ENCODE measurements around the gene AGAP2. TPM values are rescaled to one million over a fixed set of nuclear protein-coding genes. Genes with fewer than 3 reads are reported as not detected.

Gene AGAP2
- total RNA-seq, 1 experiment from 2014 or later, result 5.3 TPM

DNA sequence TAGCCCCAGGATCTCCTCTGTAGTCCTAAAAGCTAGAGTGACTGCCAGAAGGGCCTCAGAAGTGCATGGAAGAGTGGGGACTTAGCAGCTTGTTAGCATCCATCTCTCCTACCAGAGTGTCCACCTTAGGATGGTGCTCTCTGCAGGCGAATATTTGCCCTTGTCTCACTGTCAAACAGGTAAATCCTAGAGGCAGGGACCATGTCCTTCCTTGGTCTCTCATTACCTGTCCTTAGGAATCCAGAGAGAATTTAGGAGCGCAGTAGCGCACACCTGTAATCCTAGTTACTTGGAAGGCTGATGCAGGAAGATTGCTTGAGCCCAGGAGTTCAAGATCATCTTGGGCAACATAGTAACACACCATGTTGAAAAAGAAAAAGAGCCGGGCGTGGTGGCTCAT, 21.4 kb downstream of the AGAP2 start:
- H2BK20ac ChIP-seq (ENCODE audit: low read depth, low read length, poor library complexity, severe bottlenecking), result no peak overlapping the region
- H4K5ac ChIP-seq (ENCODE audit: insufficient read length, low read depth, low read length), result no peak overlapping the region
- TF ChIP-seq, protein P1, sequence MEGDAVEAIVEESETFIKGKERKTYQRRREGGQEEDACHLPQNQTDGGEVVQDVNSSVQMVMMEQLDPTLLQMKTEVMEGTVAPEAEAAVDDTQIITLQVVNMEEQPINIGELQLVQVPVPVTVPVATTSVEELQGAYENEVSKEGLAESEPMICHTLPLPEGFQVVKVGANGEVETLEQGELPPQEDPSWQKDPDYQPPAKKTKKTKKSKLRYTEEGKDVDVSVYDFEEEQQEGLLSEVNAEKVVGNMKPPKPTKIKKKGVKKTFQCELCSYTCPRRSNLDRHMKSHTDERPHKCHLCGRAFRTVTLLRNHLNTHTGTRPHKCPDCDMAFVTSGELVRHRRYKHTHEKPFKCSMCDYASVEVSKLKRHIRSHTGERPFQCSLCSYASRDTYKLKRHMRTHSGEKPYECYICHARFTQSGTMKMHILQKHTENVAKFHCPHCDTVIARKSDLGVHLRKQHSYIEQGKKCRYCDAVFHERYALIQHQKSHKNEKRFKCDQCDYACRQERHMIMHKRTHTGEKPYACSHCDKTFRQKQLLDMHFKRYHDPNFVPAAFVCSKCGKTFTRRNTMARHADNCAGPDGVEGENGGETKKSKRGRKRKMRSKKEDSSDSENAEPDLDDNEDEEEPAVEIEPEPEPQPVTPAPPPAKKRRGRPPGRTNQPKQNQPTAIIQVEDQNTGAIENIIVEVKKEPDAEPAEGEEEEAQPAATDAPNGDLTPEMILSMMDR (conservative IDR thresholded peaks at IDR 0.05), result no peak
- no peak overlapping the region for H3K4ac ChIP-seq (ENCODE audit: low read depth, low read length)
- no peak overlapping the region for H4K91ac ChIP-seq (ENCODE audit: insufficient read length, low read depth, low read length)
- H2BK120ac ChIP-seq (ENCODE audit: low read depth, low read length, poor library complexity, severe bottlenecking), result no peak overlapping the region
- H2BK12ac ChIP-seq (ENCODE audit: insufficient read length, low read depth, low read length), result no peak overlapping the region
- H2AK5ac ChIP-seq (ENCODE audit: insufficient read length, low read length), result no peak overlapping the region
- Mint-ChIP-seq H3K27me3 (ENCODE audit: low read depth) (no peaks in the 10 kb centered on the region), H3K9me3 (no peaks in the 10 kb centered on the region), H3K4me3 (no peak overlapping the region), H3K27ac (no peak overlapping the region), H3K4me1 (no peaks in the 10 kb centered on the region), H3K36me3 (ENCODE audit: insufficient read depth in 1 of 3, low read depth in 3 of 3) (peaks cover 16 to 53% (median 24%) of the 10 kb centered on the region in 3 experiments)
- H4K8ac ChIP-seq (replicated peaks; ENCODE audit: insufficient read length, low read depth, low read length), result no peak overlapping the region
- H3K27me3 ChIP-seq (ENCODE audit: insufficient read depth, low read length), result no peaks in the 10 kb centered on the region
- H3K56ac ChIP-seq (ENCODE audit: insufficient read length, low read depth, low read length), result no peak overlapping the region
- no peaks in the 10 kb centered on the region for H3K9me3 ChIP-seq (ENCODE audit: control insufficient read depth, low read depth, low read length)
- H3K14ac ChIP-seq (ENCODE audit: insufficient read depth, low read length), result no peak overlapping the region
- no peak overlapping the region for H3K4me2 ChIP-seq (ENCODE audit: insufficient read depth, insufficient read length, low read length)
- no peaks in the 10 kb centered on the region for H3K79me1 ChIP-seq (ENCODE audit: insufficient read depth, low read depth, low read length, poor library complexity, severe bottlenecking)
- no peak overlapping the region for H3K27ac ChIP-seq (ENCODE audit: insufficient read length, low read depth, low read length)
- H3T11ph ChIP-seq (ENCODE audit: low read length), result no peak overlapping the region
- no peak overlapping the region for H2BK15ac ChIP-seq (ENCODE audit: low read depth, low read length)
- H3K9ac ChIP-seq (ENCODE audit: extremely low read depth, insufficient read length, low read length), result no peak overlapping the region
- H3K79me2 ChIP-seq (ENCODE audit: insufficient read depth, low read length), result no peaks in the 10 kb centered on the region
- H3K23me2 ChIP-seq (ENCODE audit: insufficient read length, low read depth, low read length, poor library complexity, severe bottlenecking), result no peaks in the 10 kb centered on the region
- H2BK5ac ChIP-seq (ENCODE audit: insufficient read length, low read length), result no peak overlapping the region
- DNase-seq, result no peak
- no peaks in the 10 kb centered on the region for H3K4me1 ChIP-seq (ENCODE audit: insufficient read depth, low read length)
- no peaks in the 10 kb centered on the region for H4K20me1 ChIP-seq (ENCODE audit: control insufficient read depth, insufficient read depth, insufficient read length)
- H3K18ac ChIP-seq (ENCODE audit: insufficient read length, low read depth, low read length), result no peak overlapping the region
- no CpG with 5 or more reads among the region's 5 CpGs for WGBS (ENCODE audit: extremely low coverage, insufficient read length, low lambda C conversion rate)
- no peak overlapping the region for H2AFZ ChIP-seq (ENCODE audit: low read length)
- H3K23ac ChIP-seq (ENCODE audit: insufficient read length, low read depth, low read length), result no peak overlapping the region

Data from H9 (cell line).